Left kidney (tissue), 2 donors: Measurements from ENCODE around the gene SP1. TPM values are rescaled to one million over a fixed set of nuclear protein-coding genes. Genes with fewer than 3 reads are reported as not detected.
"Not testable (repeated sequence)": the region's sequence is repeated elsewhere in the genome, so short reads cannot be mapped to it uniquely, and the experiment has no call there.

Experiments
- DNase-seq: peaks from one replicate; pipeline ENCODE4 v3.0.0-alpha.2; 2013
- polyA plus RNA-seq: library from polyadenylated mRNA; unstranded; fragments of 120-200 nt; gene quantifications from one replicate; pipeline ENCODE4 v1.2.1, GENCODE V29; 2013; ENCODE audit not compliant: insufficient read length

Gene SP1
- polyA plus RNA-seq, 1 donor = 92.3 TPM

DNA sequence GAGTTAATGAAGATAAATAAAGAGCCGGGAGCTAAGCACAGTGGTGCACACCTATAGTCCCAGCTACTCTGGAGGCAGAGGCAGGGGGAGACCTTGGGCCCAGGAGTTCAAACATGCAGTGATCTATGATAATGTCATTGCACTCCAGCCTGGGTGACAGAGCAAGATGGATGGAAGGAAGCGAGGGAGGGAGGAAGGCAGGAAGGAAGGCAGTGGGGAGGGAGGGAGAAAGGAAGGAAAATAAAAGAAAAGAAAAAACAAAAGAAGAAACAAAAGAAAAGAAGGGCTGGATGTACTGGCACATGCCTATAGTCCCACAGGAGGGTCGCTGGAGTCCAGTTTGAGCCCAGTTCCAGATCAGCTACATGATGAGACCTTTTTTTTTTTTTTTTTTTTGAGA is 24.9 kb upstream of the SP1 start:
- DNase-seq = no peak

DNA sequence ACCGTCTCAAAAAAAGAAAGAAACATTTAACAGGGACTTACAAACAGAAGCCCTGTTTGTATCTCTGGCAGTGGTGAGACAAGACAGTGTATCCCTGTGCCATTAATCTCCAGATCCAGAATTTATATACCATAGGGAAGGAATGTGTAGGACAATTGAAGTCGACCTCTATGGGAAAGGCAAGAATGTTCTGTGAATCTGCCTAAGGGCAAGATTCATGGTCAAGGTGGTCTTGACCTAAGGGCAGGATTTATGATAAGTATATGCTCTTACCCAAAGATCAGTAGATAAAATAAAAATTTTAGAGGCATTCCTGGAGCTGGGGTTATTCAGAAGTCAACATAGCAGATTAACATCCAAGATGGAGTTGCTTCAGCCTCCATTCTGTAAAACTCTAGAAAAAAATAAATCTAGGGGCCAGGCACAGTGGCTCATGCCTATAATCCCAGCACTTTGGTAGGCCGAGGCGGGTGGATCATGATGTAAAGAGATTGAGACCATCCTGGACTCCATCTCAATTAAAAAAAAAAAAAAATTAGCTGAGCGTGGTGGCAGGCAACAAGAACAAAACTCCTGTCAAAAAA is 21.0 kb upstream of the SP1 start:
- DNase-seq = no peak

DNA sequence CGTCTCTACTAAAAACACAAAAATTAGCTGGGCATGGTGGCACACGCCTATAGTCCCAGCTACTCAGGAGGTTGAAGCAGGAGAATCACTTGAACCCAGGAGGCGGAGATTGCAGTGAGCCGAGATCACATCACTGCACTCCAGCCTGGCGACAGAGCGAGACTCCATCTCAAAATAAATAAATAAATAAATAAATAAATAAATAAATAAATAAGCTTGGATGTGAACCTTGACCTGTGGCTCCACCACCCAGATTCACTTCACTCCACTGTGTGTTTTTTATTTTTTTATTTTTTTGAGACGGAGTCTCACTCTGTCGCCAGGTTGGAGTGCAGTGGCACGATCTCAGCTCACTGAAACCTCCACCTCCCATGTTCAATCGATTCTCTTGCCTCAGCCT is 18.3 kb upstream of the SP1 start:
- DNase-seq = not testable (repeated sequence)

DNA sequence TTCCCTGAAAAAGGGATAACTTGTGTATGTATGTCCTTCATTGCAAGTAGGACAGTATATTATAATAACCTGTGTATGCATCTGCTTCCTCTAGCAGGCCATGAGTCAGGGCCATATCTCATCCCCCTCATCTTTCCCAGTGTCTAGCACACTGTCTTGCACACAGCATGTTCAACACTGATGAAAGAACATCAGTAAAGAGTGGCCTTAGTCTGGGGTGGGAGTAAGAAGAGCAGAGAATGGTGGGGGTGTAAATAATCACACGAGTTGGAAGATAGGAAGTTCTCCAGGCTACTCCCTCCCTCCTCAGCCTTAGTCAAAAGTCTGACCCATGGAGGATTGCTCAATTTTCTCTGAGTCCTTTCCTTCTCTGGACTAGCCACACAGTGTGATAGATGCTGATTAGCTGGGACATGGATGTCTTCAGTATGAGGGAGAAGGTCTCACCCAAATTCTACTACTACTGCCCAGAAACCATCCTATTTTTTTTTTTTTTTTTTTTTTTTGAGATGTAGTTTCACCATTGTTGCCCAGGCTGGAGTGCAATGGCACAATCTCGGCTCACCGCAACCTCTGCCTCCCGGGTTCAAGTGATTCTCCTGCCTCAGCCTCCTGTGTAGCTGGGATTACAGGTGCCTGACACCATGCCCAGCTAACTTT is 14.6 kb upstream of the SP1 start:
- DNase-seq = no peak

DNA sequence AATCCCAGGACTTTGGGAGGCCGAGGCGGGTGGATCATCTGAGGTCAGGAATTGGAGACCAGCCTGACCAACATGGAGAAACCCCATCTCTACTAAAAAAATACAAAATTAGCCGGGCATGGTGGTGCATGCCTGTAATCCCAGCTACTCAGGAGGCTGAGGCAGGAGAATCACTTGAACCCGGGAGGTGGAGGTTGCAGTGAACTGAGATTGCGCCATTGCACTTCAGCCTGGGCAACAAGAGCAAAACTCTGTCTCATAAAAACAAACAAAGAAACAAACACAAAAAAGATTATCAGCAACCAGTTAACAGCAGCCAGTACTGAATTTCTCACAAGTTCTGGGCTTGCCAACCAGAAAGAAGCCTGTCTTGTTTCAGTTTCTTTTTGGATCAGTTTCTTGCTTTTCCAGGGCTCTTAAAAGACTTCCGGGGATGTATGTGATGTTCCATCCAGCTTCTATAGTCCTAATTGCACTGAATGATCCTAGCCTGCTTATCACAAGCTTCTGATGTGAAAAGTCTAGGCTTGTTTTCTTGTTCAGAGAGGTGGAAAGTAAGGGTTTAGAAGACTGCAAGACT is 6.3 kb upstream of the SP1 start:
- DNase-seq = not testable (repeated sequence)

DNA sequence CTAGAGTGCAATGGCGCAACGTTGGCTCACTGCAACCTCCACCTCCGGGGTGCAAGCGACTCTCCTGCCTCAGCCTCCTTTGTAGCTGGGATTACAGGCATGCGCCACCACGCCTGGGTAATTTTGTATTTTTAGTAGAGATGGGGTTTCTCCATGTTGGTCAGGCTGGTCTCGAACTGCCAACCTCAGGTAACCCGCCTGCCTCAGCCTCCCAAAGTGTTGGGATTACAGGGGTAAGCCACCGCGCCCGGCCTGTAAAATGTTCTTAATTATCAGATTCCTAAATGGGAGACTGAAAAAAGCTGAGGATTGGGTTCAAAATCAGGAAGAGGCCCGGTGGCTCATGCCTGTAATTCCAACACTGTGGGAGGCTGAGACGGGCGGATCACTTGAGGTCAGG is 5.7 kb upstream of the SP1 start:
- DNase-seq = not testable (repeated sequence)

DNA sequence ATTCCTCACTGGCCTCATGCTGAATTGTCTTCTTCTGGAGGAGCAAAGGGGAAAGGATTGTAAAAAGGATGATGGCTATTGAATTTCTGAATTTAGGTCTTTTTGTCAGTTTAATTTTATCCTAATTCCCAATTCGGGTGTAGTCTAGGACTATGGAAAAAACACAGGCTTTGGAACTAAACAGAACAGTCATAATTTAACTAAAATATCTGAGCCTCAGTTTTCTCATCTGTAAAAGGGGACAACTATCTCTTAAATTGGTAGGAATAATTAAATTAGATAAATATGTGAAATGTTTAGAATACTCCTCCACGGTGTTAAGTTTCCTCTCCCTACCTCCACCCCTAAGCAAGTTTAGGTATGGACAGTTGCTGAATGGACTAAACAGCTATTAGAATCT is 3.2 kb upstream of the SP1 start:
- no peak for DNase-seq

DNA sequence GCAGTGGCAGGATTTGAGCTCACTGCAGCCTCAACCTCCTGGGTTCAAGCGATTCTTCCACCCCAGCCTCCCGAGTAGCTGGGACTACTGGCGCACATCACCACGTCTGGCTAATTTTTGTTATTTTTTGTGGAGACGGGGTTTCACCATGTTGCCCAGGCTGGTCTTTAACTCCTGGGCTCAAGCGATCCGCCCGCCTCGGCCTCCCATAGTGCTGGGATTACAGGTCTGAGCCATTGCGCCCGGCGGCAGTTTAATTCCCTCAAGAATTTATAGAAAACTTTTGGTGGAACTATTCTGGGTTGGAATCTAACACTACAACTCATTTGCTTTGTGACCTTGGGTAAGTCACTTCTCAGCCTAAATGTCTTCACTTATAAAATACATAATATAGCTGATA is 1.8 kb upstream of the SP1 start:
- no peak for DNase-seq

DNA sequence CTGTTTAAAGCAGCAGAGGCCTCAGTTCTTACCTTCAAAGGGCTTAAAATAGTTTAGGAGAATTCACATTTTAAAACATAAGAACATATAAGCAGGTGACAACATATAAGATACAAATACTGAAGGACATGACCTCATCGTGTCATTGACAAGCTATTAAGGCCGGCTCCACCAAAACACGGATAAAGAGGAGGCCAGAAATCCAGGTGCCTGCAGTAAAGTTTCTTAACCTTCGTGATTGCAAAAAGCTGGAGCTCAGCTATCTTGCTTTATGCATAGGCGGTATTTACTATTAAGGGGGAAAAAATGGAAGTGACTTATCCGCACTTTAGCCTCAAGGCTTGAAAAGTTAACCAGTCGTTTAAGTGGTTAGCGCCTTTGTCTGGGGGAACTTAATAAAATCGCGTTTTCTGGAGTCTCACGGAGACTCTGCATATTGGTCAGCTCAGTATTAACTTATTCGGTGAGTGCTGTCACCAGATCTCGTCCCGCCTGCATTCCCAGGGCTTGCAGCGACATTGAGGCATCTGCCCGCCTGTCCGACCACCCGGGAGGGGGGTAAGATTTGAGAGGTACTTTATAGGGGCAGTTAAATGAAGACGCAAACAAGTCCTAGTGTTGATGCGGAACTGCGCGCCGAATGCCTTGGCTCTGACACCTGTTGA is 1.1 kb upstream of the SP1 start:
- DNase-seq = no peak

DNA sequence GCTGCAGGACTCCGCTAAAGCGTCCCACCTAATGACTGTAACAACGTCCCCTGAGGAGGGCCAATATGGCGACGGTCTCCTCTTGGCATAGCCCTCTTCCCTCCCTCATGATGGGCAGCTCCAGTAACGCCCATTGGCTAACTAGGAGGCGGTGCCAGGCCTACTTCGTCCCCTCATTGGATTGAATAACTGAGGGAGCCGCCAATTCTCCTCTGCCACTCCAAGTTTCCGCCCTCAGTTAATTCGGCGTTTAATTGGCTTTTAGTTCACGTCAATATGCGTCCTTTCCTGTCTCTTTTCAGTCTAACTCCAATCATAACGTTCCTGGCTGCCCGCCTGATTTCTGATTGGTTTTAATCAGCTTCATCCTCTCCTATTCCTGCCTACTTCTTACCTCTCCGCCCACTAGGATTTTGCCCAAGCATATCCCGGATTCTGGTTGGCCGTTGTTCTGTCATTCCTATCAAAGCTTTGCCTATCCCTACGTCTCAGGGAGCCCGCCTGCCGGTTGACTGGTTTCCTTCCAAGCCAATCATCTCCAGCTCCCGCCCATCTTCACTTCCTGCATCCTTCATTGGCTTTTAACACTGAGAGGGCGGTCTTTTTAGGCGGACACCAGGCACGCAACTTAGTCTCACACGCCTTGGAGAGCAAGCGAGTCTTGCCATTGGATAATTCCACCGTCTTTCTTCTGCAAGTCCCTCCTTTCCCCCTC is 430 bp upstream of the SP1 start:
- DNase-seq = peak; percentile 100

DNA sequence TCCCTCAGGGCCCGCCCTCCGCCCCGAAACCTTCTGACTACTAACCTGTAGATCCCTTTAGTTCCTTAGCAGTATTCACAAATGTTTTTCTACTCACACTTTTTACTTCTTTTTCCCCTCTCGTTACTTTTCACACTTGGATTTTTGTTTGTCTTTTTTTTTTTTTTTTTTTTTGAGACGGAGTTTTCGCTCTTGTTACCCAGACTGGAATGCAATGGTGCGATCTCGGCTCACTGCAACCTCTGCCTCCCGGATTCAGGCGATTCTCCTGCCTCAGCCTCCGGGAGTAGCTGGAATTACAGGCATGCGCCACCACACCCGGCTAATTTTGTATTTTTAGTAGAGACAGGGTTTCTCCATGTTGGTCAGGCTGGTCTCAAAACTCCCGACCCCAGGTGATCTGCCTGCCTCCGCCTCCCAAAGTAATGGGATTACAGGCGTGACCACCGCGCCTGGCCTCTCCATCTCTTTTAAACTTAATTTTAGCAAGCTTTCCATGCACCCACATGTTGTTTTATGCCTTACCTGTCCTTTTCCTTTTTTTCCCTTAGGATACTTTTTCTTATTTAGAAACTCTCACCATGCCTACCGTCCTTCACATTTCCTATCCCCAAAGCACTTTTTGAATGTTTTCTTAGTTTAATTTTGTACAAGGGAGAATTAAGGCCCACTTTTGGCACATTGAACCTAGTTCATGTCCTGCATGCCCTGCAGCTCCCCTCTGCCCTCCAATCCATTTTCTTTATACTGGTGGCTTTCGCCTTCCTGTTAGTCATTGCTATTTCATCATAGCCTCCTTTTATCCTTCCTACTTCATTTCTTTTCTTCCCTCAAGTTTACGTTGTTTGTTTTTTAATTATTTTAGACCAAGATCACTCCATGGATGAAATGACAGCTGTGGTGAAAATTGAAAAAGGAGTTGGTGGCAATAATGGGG is 1.1 kb downstream of the SP1 start:
- DNase-seq = no peak

DNA sequence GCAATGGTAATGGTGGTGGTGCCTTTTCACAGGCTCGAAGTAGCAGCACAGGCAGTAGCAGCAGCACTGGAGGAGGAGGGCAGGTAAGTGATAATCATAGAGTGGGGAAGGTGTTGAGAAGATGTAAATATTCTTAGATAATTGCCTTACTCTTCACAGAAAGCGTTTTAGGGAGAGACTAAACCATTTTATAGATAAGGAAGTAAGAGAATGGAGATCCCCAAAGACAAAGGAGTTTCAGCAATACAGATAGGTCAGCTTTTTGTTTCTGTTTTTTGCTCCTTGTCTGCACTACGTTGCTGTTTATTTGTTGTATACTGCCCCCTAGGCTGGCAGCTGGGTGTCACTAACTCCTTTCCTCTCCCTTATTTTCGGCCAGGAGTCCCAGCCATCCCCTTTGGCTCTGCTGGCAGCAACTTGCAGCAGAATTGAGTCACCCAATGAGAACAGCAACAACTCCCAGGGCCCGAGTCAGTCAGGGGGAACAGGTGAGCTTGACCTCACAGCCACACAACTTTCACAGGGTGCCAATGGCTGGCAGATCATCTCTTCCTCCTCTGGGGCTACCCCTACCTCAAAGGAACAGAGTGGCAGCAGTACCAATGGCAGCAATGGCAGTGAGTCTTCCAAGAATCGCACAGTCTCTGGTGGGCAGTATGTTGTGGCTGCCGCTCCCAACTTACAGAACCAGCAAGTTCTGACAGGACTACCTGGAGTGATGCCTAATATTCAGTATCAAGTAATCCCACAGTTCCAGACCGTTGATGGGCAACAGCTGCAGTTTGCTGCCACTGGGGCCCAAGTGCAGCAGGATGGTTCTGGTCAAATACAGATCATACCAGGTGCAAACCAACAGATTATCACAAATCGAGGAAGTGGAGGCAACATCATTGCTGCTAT is 2.0 kb downstream of the SP1 start:
- no peak for DNase-seq

DNA sequence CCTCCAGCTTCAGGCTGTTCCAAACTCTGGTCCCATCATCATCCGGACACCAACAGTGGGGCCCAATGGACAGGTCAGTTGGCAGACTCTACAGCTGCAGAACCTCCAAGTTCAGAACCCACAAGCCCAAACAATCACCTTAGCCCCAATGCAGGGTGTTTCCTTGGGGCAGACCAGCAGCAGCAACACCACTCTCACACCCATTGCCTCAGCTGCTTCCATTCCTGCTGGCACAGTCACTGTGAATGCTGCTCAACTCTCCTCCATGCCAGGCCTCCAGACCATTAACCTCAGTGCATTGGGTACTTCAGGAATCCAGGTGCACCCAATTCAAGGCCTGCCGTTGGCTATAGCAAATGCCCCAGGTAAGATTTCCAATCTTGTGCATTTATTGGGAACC is 3.3 kb downstream of the SP1 start:
- DNase-seq = no peak

DNA sequence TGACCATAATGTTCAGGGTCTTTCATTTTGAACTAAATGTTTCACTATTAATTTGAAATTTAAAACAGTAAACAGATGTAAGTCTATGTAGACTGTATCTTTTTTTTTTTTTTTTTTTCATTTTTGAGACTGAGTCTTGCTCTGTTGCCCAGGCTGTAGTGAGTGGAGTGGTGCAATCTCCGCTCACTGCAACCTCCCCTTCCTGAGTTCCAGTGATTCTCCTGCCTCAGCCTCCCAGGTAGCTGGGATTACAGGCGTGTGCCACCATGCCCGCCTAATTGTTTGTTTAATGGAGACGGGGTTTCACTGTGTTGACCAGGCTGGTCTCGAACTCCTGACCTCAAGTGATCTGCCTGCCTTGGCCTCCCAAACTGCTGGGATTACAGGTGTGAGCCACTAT is 6.4 kb downstream of the SP1 start:
- DNase-seq = not testable (repeated sequence)

DNA sequence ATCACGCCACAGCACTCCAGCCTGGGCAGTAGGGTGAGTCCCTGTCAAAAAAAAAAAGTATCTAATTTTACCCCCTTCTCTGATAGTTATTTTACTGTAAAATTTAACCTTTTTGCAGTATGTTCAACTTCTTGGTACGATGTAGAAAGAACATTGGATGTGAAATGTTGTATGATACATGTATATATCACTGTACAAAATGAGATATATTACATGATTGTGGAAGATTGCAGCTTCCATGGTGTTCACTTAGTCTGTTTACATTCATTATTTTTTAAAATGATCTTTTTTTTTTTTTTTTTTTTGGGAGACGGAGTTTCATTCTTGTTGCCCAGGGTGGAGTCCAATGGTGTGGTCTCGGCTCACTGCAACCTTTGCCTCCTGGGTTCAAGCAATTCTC is 9.0 kb downstream of the SP1 start:
- DNase-seq = no peak

DNA sequence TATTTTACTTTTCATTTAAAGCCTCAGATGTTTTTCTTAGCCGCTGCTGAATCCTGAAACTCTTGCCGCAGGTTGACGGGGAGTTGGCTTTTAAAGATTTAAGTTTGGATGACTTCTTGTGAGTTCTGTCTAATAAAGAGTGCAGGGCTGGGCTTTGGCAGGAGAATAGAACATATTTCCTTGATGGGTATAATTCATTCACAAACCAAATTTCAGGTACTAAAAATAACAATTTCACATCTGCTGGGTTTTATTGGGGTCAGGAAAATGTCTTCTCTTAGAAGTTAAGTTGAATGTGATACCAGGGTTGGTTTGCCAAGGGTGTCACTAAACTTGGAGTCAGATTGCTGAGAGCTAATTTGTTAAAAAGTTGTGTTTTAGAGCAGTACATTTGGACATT is 9.7 kb downstream of the SP1 start:
- no peak for DNase-seq

DNA sequence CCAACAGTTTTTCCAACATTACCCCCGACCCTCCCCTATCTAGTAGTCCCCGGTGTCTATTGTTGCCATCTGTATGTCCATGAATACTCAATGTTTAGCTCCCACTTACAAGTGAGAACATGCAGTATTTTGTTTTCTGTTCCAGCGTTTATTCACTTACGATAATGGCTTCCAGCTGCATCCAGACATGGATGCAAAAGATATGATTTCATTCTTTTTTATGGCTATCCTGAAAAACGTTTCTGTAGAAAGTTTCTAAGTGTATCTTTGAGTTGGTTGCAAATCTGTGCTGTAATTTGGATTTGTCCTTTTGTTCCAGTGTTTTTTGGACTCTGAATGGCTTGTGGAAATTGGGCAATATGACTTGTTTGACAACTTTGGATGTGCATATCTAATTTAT is 11.7 kb downstream of the SP1 start:
- DNase-seq = no peak

DNA sequence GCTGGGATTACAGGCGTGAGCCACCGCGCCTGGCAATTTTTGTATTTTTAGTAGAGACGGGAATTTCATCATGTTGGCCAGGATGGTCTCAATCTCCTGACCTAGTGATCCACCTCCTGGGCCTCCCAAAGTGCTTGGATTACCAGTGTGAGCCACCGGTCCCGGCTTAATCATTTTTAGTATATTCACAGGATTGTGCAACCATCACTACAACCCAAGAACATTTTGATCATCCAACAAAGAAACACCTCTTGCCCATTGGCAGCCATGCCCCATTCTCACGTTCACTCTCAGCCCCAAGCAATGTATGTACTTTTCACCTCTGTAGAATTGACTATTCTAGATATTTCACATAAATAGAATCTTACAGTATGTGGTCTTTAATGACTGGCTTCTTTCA is 19.9 kb downstream of the SP1 start:
- DNase-seq = no peak

DNA sequence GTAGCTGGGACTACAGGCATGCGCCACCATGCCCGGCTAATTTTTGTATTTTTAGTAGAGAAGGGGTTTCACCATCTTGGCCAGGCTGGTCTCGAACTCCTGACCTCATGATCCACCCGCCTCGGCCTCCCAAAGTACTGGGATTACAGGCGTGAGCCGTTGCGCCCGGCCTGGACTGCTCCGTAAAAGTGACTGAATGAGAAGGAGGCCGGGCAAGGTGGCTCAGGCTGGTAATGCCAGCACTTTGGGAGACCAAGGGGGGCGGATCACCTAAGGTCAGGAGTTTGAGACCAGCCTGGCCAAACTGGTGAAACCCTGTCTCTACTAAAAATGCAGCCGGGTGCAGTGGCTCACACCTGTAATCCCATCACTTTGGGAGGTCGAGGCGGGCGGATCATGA is 22.4 kb downstream of the SP1 start:
- not testable (repeated sequence) for DNase-seq

DNA sequence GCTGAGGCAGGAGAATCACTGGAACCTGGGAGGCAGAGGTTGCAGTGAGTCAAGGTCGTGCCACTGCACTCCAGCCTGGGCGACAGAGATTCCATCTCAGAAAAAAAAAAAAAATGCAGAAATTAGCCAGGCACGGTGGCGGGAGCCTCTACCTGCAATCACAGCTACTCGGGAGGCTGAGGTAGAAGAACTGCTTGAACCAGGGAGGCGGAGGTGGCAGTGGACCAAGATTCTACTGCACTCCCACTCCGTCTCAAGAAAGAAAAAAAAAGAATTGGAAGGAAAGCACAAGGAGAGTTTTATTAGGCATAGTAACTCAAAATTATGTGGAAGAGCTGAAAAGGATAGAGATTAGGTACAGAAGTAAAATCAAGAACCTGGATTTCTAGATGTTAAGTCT is 22.9 kb downstream of the SP1 start:
- DNase-seq = no peak

DNA sequence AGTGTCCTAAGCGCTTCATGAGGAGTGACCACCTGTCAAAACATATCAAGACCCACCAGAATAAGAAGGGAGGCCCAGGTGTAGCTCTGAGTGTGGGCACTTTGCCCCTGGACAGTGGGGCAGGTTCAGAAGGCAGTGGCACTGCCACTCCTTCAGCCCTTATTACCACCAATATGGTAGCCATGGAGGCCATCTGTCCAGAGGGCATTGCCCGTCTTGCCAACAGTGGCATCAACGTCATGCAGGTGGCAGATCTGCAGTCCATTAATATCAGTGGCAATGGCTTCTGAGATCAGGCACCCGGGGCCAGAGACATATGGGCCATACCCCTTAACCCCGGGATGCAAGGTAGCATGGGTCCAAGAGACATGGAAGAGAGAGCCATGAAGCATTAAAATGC is 31.0 kb downstream of the SP1 start:
- DNase-seq = no peak
